Activated naive CD4-positive, alpha-beta T cell (primary cell): Measurements from ENCODE around the gene OSBPL2.

Experiments
- DNase-seq, 4 experiments: peaks; one replicate each; lab custom pipeline; 2025; lab: John Stamatoyannopoulos, UW

Gene OSBPL2

DNA sequence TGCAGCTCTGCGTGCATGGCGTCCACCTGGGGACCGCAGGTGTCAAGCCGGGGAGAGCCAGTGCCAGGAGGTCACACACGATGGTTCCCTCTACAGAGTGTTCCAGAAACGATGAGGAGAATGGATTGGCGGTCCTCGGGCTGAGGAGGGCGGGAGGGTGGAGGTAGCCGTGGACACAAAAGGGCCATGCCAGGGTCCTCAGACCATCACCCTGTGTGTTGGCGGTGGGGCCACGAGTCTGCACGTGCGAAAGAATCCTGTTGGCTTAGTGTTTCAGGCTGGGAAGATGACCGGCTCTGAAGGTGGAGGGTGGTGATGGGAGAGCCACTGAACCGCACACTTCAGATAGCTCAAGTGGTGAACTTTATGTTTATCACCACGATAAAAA is 31.9 kb upstream of the OSBPL2 start:
- DNase-seq, result no peak

DNA sequence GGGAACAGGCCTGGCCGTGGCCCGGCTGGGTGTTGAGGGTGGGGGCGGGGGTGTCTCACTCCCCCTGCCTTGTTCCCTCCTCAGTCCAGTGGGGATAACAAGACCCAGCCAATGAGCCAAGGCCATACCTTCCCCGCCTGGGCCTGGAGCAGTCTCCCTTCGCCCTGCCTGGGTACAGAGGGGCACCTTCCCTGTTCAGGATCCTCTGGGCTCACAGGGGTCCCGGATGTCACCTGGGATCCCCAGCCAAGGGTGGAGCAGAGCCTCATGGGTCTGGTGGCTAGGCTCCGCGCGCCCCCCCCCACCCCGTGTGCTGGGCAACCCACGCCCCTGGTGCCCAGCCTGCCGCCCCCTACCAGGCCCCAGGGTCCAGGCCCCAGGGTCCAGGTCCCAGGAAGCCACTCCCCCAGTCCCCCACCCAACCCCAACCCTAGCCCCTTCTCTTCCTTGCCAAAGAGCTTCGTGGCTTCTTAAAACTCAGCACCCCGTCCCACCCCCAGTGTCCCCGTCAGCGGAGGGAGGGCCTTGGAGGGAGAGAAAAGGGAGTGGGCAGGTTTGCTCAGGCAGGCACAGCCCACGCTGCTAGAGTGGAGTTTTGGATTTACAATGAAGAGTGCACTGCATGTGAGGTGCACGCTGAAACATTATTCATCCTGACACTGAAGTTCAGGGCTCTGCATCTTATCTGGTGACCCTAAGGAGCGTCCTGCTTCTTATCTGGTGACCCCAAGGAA is 30.1 kb upstream of the OSBPL2 start:
- no peak for DNase-seq

DNA sequence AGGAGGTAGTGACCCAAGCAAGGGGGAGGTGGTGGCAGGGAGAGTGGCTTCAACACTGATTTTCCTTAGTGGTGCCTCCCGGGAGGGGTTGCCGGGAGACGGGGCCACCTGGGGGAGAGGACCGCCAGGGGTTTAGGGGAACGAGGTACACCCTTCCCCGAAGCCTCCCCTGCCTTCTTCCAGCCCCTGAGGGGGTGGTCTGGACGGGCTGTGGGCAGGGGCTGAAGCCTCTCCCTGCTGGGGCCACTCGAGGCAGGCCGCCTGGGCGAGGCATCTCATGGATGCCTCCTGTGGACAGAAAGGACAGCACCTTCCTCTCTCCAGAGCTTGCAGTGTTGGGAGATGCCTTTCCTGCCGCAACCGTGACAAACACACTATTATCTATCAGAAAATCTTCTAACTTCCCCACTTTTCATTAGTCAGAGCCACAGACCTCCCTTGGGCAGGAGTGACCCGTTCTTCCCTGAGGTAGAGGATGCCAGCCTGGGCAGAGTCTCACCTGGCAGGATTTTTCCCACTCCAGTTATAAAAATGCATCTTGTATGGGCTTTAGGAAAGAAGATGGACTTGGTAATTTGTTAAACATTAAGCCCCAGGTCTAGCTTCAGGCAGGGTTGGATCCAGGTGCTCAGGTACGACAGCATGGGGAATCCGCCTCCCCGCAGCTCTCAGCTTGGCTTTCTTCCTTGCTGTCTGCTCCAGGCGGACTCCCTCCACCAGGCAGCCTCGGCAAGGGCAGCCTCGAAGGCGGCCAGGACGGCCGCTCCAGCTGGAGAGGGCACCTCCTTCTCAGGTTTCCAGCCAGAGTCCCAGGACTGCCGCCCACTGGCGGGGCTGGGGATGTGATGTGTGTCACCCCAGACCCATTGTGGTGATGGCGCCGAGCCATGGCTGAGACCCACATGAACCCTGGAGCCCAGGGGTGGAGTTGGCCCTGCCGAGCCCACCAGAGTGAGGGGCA is 29.2 kb upstream of the OSBPL2 start:
- no peak for DNase-seq

DNA sequence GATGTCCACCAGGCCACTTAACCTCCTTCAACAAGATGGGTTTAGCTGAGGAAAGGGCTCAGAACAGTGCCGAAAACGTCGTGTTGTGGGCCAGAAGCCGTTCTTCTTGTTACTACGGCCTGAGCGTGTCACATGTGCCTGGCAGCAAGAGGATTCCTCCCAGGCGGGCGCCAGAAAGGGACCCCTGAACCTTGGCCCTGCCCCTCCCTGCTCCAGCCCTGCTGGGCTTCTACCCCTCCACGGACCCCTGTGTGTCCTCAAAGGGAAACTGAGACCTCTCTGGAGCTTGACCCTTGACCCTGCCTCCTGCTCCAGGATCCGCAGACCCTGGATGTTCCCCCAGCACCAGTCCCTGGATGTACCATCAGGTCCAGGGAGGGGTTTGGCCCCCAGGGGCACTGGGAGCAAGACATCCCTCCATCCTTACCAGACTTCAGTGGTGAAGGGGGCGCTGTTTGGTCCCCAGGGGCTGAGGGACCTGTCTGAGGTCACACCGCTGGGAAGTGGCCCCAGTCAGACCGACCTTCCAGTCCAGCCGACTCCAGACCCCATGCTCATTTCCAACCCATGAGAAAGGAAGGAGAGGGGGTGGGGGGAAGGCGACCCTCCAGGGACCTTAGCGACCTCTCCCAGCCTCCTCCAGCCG is 28.3 kb upstream of the OSBPL2 start:
- DNase-seq, result no peak

DNA sequence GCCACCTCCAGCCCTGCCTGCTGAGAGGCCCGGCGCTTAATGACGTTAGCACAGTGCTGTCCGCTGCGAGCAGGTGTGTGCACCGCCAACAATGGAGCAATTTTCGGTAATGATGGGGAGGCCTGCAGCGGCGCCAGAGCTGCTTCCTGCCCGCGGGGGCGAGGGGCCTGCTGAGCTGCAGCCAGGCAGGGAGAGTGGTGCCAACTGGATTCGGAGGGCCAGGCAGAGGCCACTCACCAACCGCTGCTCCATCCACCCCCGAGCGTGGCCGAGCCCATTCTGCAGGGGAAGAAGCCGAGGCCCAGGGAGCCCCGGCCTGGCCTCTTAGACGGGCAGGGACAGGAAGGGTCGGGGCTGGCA is 27.8 kb upstream of the OSBPL2 start:
- DNase-seq, result no peak

DNA sequence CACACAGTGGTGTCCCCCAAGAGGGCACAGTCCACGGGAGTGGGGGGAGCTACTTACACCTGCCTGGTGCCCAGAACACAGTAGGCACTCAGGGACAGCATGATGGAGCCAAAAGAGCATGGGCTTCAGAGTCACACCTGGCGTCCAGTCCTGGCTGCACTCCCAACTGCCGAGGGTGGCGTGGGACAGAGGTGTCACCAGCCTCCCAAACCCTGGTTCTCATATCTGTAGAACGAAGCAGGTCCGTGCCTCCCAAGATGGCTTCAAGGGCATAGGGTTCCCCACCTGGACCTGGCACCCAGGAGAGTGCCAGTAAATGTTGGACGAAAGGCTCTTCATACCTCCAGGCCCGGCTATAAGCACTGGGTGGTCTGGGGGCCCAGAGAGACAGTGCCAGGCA is 27.1 kb upstream of the OSBPL2 start:
- no peak for DNase-seq

DNA sequence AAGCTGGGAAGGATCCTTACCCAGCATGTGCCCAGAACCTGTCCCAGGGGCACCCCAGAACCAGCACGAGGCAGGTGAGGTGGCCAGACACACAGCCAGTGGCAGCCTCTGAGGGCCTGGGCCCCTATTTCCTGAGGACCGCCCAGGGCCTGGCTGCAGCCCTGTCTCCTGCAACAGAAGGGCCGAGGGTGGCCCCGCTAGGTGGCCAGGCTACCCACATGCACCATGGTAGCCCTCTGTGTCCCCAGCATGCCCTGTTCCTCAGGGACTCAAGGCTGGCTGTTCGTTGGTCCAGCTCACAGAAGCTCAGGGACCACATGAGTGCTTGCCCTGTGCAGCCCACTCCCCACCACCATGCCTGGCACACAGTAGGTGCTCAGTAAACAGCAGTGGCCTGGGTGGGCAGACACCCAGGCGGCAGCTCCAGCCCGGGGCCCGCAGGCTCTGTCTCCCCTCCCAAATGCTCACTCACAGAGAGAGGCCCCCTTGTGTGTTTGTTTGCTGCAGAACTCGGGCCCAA is 26.5 kb upstream of the OSBPL2 start:
- DNase-seq, result no peak

DNA sequence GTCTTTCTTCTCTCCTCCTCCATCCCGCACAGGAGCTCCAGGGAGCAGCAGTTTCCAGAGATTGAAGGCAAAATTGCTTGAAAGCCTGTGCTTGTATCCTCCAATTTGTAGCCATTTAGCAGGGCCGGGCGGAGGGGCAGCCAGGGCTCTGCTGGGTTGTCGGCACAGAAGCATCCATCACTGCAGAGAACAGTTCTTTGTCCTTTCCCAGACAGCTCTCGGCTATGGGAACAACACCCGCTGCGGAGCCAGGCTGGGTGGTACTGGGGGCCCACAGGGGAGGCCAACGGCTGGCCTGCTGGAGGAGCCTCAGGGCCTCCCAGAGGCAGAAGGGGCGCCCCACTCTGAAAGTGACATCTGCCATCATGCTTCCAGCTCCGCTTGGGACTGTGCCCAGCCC is 26.0 kb upstream of the OSBPL2 start:
- no peak for DNase-seq

DNA sequence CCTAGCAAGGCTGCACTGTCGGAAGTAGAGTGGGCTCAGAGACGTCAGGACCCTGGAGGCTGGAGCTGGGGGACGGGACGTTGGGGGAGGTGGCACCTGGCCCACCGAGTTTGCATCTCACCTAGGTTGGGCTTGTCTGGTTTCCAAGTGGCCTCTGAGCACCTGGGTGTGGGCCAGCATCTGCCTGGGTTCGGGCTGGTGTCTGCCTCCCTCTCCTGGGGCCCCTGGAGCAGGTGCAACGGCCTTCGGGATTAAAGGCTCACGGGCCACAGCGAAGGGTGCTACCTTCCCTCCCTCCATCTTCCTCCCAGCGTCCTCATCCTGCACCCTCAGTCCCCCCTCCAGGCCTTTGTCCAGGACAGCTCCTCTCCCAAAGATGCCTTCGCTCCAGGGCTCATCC is 24.3 kb upstream of the OSBPL2 start:
- no peak for DNase-seq

DNA sequence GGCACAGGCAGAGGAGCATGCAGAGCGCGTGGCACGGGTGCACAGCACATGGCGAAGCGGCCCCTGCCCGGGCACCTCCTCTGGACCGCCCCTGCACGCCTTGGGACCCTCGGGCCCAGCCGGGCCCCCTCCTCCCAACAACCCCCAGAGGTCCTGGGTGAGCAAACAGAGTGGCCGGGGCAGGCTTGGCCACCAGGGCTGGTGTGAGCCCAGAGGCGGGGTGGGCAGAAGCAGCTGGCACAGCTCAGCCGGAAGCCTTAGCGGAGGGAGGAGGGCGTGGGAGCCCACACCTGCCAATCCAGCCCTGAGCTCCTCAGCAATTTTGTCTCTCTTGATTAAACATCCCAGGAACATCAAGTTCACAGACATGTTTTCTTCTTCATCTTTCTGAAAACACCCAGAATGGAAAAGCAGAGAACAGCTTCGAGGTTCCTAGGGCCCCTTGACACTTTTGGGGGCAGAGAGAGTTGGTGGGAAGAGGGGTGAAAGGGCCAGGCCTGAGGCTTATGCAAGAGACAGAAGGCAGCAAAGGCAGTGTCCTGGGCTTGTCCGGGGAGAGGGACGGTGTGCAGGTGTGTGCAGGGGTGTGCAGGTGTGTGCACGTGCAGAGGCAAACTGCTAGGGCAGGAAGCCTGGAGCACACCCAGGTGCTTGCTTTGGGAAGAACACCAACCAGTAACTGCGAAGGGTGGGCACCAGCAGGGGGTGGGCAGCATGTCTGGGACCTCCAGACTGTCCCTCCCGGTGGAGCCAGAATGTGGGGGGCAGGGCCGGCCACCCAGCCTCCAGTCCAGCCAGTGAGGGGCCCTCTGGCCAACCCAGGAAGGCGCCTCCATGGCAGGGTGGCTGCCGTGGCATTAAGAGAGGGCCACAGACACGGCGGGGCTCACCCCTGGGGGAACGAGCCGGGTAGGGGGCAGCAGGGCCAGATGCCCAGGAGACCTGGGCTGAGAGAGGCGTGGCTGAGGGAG is 23.0 kb upstream of the OSBPL2 start:
- no peak for DNase-seq

DNA sequence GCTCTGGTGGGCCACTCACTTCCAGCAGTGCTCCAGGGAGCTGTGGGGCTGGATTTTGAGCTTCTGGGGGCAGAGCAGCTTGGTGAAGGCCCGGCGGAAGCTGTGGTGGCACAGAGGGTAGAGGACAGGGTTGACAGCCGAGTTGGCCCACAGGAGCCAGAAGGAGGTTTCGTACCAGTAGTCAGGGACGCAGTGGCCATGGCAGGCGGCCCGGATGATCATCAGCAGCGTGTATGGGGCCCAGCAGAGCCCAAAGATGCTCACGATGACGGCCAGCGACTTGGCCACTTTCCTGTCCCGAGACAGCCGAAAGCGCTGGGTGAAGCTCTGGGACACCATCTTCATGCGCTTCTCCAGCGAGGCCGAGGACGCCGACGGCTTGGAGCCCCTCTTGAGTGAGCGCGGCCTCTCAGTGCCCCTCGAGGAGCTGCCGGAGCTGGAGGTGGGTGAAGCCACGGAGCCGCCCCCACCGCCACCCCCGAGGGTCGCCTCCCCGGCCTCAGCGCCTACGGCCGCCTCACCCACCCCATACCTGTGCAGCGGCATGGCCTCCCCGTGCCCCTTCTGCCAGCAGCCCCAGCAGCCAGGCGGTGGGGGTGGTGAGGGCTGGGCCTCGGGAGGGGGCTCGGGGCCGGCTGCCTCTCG is 22.2 kb upstream of the OSBPL2 start:
- DNase-seq, result no peak

DNA sequence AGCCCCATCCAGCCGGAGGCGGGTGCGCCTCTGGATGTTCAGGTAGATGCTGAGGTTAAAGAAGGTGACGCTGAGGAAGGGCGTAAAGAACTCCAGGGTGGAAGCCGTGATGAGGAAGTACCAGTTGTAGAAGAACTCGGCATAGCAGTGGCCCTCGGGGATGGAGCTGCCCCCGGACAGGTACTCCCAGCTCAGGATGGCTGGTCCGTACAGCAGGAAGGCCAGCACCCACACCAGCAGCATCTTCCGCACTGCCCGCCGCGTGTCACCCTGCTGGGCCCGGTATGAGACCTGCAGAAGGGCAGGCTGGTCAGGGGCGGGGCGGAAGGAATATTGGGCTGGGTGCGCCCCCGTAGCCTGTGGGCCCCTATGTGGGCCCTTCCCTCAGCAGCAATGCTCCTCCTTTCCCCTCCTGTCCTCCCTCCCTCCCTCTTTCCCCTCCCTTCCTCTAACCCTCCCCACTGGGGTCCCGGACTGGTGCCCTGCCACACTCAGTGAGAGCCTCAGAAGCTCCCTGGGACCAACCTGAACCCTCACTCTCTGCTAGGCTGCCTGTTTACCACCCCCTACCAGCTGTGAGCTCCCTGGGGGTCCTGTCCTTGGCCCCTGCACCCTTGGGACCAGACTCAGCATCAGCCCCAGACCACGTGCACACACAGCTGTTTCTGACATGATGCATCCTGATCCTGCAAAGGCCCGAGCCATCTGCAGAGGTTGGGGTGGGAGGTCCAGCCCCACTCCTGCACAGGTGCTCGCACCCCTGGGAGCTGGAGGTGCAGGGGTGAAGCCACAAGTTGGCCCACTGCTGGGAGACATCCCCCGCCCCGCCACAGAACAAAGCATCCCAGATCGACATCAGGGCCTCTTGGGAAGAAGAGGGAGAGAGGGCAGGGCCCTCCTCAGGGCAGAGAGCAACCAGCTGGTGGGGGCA is 21.4 kb upstream of the OSBPL2 start:
- no peak for DNase-seq

DNA sequence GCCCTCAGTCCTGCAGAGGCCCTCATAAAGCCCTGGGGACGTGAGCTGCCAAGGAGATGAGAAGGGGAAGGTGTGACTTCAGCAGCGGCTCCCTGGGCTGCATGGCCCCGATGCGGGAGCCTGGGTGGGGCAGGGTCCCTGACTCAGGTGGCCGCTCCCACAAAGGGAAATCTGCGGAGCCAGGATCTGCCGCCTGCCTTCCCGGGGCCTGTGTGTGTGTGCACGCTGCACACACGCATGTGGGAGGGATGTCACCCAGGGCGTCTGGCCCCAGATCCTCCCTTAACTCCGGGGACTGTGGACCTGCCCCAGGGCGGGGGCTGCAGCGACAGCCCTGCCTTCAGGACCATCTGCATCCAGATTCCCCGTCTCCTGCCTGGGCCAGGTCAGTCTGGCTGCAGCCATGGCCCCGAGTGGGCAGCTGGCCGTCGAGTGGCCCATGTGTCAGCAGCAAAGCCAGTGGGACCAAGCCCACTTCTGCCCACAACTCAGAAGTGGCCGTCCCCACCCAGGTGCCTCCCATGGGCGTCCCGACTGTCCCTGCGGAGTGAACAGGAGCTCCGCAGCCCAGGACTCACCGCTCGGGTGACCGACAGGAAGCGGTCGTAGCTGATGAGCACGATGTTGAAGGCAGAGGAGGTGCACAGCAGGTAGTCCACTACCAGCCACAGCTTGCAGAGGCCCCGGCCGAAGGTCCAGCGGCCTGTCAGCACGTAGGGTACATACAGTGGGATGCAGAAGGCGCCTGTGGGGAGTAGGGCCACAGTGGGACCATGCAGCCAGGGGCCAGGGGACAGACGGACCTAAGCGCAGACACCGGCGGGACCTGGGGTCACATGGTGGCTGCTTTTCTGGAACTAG is 20.2 kb upstream of the OSBPL2 start:
- no peak for DNase-seq

DNA sequence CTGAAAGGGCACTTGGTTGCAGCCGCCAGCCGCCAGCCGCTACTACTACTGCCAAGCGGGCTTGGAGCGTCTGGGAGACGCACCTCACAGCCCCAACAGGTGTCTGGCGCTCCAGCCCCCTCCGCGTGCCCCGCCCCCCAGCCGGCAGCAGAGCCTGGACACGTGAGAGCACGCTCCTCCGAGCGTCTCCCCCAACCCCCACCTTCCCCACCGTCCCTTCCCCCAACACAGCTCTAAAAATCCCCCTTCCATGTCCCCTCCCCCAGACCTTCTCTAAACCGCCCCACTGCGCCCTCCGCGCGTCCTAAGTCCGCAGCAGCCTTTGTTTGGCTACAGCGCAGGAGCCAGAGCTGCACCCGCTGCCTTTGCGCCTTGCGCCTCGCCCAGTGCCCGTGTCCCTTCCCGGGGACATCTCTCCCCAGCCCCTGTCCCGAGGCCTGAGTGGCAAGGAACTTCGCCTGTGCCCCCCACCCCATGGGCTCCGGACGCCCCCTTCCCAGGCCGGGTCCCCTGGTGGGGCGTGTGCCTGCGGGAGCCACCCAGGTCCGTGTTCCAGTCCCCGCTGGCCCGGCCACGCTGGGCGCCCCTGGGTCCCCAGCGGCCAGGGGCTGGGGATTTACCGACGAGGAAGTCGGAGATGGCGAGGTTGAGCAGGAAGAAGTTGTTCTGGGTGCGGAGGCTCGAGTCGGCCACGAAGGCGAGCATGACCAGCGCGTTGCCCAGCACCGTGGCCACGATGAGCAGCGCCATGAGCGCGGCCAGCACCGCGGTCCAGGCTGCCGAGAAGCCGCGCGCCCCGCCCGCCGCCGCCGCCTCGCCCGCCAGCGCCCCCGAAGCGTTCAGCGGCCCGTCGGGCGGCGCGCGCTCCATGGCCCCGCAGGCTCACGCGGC is 19.0 kb upstream of the OSBPL2 start:
- no peak for DNase-seq

DNA sequence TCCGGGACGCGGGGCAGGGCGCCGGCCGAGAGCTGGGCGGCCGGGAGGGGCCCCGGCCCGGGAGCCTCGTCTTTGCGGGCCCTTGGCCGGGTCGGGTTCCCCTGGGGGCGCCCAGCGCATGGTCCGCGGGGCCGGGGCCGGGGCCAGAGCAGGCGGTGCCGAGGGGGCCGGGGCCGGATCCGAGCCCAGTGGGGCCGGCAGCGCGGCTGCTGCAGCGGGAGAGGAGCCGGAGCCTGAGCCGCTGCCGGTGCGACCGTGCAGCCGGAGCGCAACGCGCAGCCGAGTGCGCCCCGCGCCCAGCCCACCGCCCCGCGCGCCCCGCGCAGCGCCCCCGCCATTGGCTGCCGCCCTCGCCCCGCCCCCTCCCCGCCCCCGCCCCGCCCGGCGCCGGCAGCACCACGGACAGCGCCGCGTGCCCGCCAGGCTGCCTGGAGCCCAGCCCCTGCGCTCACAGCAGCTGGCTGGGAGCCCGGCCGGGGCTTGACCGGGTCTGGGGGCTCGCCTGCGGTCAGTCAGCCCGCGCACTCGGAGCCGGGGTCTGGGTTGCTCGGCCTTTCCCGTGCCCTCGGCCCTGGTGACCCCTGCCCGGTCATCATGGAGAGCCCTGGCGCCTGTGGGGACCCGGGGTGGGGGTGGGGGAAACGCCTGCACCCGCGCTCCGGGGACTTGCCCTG is 18.2 kb upstream of the OSBPL2 start, which contains the start of gene HRH3:
TSS of gene HRH3 (minus strand) at position 287 of the 674 bp plus-strand sequence. CDS start 308 bp downstream, outside the sequence.
- peak in 2 of 4 experiments; percentile 19 to 35 for DNase-seq

DNA sequence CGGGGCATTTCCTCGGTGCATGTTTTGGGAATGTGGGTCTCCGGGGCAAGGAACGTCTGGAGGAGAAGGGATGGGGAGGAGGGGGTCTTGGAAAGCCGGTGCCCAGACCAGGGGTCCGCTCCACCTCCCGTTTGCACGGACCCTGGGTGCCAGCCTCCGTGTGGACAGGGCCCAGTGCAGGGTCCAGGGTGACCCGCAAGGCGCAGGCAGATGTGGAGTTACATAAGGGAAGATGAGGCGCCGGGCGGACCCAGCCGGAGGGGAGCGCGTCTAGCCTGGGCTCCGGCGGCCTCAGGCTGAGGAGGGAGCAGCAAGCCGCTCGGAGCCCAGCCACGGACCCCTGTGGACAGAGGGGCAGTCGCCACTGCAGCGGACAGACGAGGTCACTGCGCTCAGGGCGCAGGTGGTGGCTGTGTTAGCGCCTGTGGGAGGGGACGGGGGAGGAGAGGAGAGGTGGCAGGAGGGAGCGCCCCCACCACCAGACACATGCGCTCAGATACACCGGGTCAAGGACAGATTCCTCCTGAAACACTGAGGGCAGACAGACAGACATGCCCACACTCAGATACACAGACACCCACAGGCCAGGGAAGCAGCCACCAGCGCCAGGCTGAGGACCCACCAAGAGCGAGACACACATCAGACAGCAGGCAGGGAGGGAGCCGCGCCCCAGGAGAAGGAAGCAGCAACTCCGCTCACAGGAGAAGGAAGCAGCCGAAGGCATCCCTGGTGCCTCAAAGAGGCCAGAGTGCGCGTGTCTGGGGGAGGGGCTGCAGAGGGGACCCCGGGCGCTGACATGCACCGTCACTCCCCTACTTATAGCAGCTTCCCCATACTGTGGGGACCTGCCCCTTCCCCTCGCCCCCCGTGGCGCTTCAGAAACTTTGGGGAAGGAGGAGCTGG is 17.4 kb upstream of the OSBPL2 start:
- no peak for DNase-seq
